Adipose tissue (tissue), 3 donors: Measurements from ENCODE around the gene RFC4. TPM values are rescaled to one million over a fixed set of nuclear protein-coding genes. Genes with fewer than 3 reads are reported as not detected.
"Not testable (repeated sequence)": the region's sequence is repeated elsewhere in the genome, so short reads cannot be mapped to it uniquely, and the experiment has no call there.

Experiments
- H3K27ac ChIP-seq: one replicate; pipeline ENCODE4 v1.5.1; 2013; ENCODE audit warnings: low read depth, low read length
- WGBS, 3 donors: extraction: QIAGEN DNeasy Blood & Tissue Kit; methylation state at CpG; one replicate each; pipeline ENCODE4 v1.1.7; 2013; 5-methylcytosine and 5-hydroxymethylcytosine counted together
- polyA plus RNA-seq, 3 donors: library from polyadenylated mRNA; stranded (reverse); fragments of 200-250 nt; gene quantifications; one replicate each; pipeline ENCODE4 v1.2.3, GENCODE V29; 2013
- donor health status: healthy with polysubstance abuse.
- donor health status: Bipolar disorder and iron deficiency.
- donor health status: healthy.

The RFC4 gene
- 10 to 100 TPM in 2 of 3 donors, 1 to 10 TPM in 1; 7.8 to 14.4 (median 12.7) TPM for polyA plus RNA-seq

GRCh38 chr3:186806089-186807055, at the start of gene RFC4:
RFC4 (minus strand) TSS chr3:186806482; CDS start chr3:186804713, 1,769 bp downstream.
- no peak within 1 kb of the TSS for H3K27ac ChIP-seq
- 0% methylated on average over 70 of the region's 70 CpGs for WGBS, 3 donors

GRCh38 chr3:186854954-186855353, 48.7 kb upstream of the RFC4 start:
- 0% methylated on average over 1 of the region's 1 CpG for WGBS, 3 donors
- H3K27ac ChIP-seq, result no peak overlapping the region

- no peak overlapping the region for H3K27ac ChIP-seq
- 82 to 95% (median 94%) methylated on average over 8 of the region's 8 CpGs for WGBS, 3 donors
Measured at GRCh38 chr3:186854146-186854545, 47.9 kb upstream of the RFC4 start.

GRCh38 chr3:186852994-186853393, 46.7 kb upstream of the RFC4 start:
- H3K27ac ChIP-seq, result no peak overlapping the region
- WGBS, 3 donors, result 66 to 81% (median 75%) methylated on average over 6 of the region's 6 CpGs

GRCh38 chr3:186851835-186852234, 45.6 kb upstream of the RFC4 start:
- H3K27ac ChIP-seq, result not testable (repeated sequence)
- WGBS, 3 donors, result 84 to 97% (median 94%) methylated on average over 3 of the region's 3 CpGs

GRCh38 chr3:186849374-186849975, 43.2 kb upstream of the RFC4 start:
- 0 to 5% (median 0%) methylated on average over 1 of the region's 1 CpG for WGBS, 3 donors

GRCh38 chr3:186847437-186847836, 41.2 kb upstream of the RFC4 start:
- 46 to 70% (median 66%) methylated on average over 2 of the region's 2 CpGs for WGBS, 3 donors
- H3K27ac ChIP-seq, result no peak overlapping the region

More at GRCh38 chr3:186849374-186849975, 43.2 kb upstream of the RFC4 start:
- no peak overlapping the region for H3K27ac ChIP-seq

- H3K27ac ChIP-seq, result no peak overlapping the region
- WGBS, 3 donors, result 51 to 75% (median 75%) methylated on average over 10 of the region's 10 CpGs
Measured at GRCh38 chr3:186845756-186846155, 39.5 kb upstream of the RFC4 start.

GRCh38 chr3:186844908-186845307, 38.6 kb upstream of the RFC4 start:
- WGBS, 3 donors, result 71 to 91% (median 74%) methylated on average over 11 of the region's 11 CpGs
- H3K27ac ChIP-seq, result no peak overlapping the region

GRCh38 chr3:186843039-186843432, 36.8 kb upstream of the RFC4 start:
- 71 to 85% (median 81%) methylated on average over 3 of the region's 3 CpGs for WGBS, 3 donors
- H3K27ac ChIP-seq, result no peak overlapping the region

- H3K27ac ChIP-seq, result no peak within 1 kb of the TSS
- WGBS, 3 donors, result 73 to 78% (median 78%) methylated on average over 7 of the region's 7 CpGs
Measured at GRCh38 chr3:186842426-186843038, 36.2 kb upstream of the RFC4 start, which contains the start of gene ADIPOQ. ADIPOQ (plus strand) TSS chr3:186842710; CDS start chr3:186853059, 10,349 bp downstream.

- WGBS, 3 donors, result 55 to 83% (median 76%) methylated on average over 4 of the region's 4 CpGs
Measured at GRCh38 chr3:186841620-186842019, 35.3 kb upstream of the RFC4 start.

GRCh38 chr3:186839874-186840641, 33.8 kb upstream of the RFC4 start:
- H3K27ac ChIP-seq, result no peak overlapping the region
- WGBS, 3 donors, result 77 to 88% (median 79%) methylated on average over 17 of the region's 17 CpGs

More at GRCh38 chr3:186841620-186842019, 35.3 kb upstream of the RFC4 start:
- H3K27ac ChIP-seq, result no peak overlapping the region

- 67 to 96% (median 88%) methylated on average over 1 of the region's 1 CpG for WGBS, 3 donors
- no peak overlapping the region for H3K27ac ChIP-seq
Measured at GRCh38 chr3:186832276-186832675, 26.0 kb upstream of the RFC4 start.

GRCh38 chr3:186831798-186832197, 25.5 kb upstream of the RFC4 start:
- no peak overlapping the region for H3K27ac ChIP-seq
- WGBS, 3 donors, result 59 to 79% (median 65%) methylated on average over 4 of the region's 4 CpGs

GRCh38 chr3:186828340-186828739, 22.1 kb upstream of the RFC4 start:
- WGBS, 3 donors, result 20 to 29% (median 28%) methylated on average over 5 of the region's 5 CpGs
- no peak overlapping the region for H3K27ac ChIP-seq

- H3K27ac ChIP-seq, result no peak overlapping the region
- 2 to 5% (median 2%) methylated on average over 33 to 80 of the region's 80 CpGs for WGBS, 3 donors
Measured at GRCh38 chr3:186826976-186827857, 20.9 kb upstream of the RFC4 start.
